GM23248 (cell line): ENCODE results near the gene CNTRL.

ENCODE experiments used
- EZH2 ChIP-seq: fragments of 200-600 bp; sonication (generic); IDR thresholded peaks from 2 replicates; pipeline ENCODE4 v1.6.1; 2018; ENCODE audit warnings: antibody characterized with exemption, mild to moderate bottlenecking; ENCODE audit not compliant: insufficient read depth, poor library complexity, severe bottlenecking
- EZH2phosphoT487 ChIP-seq: fragments of 200-600 bp; sonication (generic); IDR thresholded peaks from 2 replicates; pipeline ENCODE4 v1.6.1; 2018; ENCODE audit warnings: antibody characterized with exemption, moderate library complexity, mild to moderate bottlenecking, low read depth; ENCODE audit not compliant: insufficient read depth

- TF ChIP-seq EZH2phosphoT487 (no peak), EZH2 (no peak)
These were observed 32.3 kb downstream of the CNTRL start for GRCh38 chr9:121107029-121107428.
